DND-41 (cell line): ENCODE data around the gene KRT81.

Source experiments
- EZH2 ChIP-seq: IDR thresholded peaks from 3 replicates; pipeline ENCODE4 v1.6.1; 2012; ENCODE audit warnings: borderline replicate concordance, low read depth, mild to moderate bottlenecking, moderate library complexity, low read length, inconsistent platforms; ENCODE audit not compliant: severe bottlenecking
- TF ChIP-seq, protein P1 (sequence below): IDR thresholded peaks from 2 replicates; pipeline ENCODE4 v1.5.1; 2012; ENCODE audit warnings: borderline replicate concordance, low read length, moderate library complexity, mild to moderate bottlenecking; ENCODE audit not compliant: poor library complexity, severe bottlenecking; ENCODE audit errors: extremely low read depth

DNA sequence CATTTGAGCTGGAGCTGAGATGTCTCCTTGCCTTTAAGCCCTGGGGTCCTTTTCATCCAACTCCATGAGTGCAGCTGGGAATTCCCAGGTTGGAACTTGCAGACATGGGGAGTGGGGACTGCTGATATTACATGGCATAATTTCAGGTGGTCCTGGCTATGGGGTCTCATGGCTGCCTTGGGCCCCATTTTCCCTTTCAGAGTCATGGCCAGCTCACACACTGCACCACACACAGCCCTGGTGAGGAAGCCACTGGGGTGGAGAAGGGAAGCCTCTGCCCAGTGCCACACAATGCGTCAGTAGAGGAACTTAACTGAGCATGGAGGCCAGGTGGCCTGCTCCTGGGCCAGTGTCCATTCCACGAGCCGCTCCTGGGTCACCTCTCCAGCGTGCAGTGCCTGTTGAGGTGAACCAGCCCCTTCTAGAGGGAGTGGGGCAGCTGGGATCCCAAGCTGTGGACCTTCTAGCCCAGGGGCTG is 34.2 kb downstream of the KRT81 start:
- TF ChIP-seq, protein P1, sequence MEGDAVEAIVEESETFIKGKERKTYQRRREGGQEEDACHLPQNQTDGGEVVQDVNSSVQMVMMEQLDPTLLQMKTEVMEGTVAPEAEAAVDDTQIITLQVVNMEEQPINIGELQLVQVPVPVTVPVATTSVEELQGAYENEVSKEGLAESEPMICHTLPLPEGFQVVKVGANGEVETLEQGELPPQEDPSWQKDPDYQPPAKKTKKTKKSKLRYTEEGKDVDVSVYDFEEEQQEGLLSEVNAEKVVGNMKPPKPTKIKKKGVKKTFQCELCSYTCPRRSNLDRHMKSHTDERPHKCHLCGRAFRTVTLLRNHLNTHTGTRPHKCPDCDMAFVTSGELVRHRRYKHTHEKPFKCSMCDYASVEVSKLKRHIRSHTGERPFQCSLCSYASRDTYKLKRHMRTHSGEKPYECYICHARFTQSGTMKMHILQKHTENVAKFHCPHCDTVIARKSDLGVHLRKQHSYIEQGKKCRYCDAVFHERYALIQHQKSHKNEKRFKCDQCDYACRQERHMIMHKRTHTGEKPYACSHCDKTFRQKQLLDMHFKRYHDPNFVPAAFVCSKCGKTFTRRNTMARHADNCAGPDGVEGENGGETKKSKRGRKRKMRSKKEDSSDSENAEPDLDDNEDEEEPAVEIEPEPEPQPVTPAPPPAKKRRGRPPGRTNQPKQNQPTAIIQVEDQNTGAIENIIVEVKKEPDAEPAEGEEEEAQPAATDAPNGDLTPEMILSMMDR: no peak
- TF ChIP-seq EZH2: no peak
